ENCODE results near the gene ZNF808. TPM values are rescaled to one million over a fixed set of nuclear protein-coding genes. Genes with fewer than 3 reads are reported as not detected.
"Not testable (repeated sequence)": the region's sequence is repeated elsewhere in the genome, so short reads cannot be mapped to it uniquely, and the experiment has no call there.

Gene ZNF808
- 10 to 100 TPM; 43.8 to 69.1 (median 49.5) TPM for total RNA-seq
- 79.4 TPM for total RNA-seq (2013)

DNA sequence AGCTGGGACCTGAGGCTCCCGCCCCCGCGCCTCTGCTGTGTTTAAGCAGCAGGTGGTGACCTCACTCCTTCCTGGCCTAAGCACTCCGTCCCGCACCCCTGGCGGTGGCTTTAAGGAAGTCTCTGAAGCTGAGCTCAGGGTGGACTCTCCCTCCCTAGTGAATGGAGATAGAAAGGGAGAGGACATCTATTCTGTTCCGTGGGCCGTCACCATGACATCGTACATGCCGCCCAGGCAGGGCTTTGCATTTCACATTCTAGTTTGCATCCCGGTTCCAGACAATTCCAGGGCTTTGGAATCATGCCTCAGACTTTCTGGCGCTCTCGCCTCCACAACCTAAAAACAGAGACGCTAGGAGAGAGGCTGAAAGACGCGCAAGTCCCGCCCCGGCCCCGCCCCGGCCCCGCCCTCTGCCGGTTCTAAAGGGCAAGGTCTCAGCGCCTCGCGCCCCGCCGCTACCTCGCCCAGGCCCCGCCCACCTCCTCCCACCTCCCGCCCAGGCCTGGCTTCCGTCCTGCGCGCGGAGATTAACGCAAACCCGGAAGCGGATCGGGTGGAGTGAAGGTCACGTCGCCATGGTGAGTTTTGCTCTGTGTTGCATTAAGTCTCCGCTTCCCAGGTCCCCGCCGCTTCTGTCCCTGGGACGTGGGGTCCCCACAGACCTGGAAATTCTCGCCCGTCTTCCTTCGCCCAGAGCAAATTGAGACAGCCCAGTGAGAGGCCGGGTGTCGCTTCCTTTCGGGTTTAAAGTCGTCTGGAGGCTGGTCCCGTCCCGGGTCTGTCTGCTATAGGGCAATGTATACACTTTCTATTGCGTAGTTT lies at the start of gene ZNF808:
Gene ZNF808, plus strand, starts transcription at position 535 of the 822 bp plus-strand sequence. CDS start 15,617 bp downstream, outside the sequence.
- no peaks in the 10 kb centered on the region for H3K27me3 Mint-ChIP-seq (ENCODE audit: low read depth in 2 of 2)
- peaks cover 2% of the 10 kb centered on the region for H3K9me3 ChIP-seq (ENCODE audit: control insufficient read depth, insufficient read depth, low read length)

GRCh38 chr19:52484111-52484743 lies 43.2 kb upstream of the ZNF808 start:
- Mint-ChIP-seq H3K36me3 (peaks cover 16% of the 10 kb centered on the region), H3K9me3 (peaks cover 7 to 13% of the 10 kb centered on the region in 2 donors)
- peaks cover 81% of the 10 kb centered on the region for H3K9me3 ChIP-seq (ENCODE audit: control insufficient read depth, insufficient read depth, low read length)
- 69% methylated on average over 5 of the region's 7 CpGs for WGBS (ENCODE audit: insufficient coverage)
- H3K27me3 ChIP-seq (ENCODE audit: control insufficient read depth, insufficient read depth, low read length); H3K27ac Mint-ChIP-seq; H3K4me3 Mint-ChIP-seq; H3K27ac ChIP-seq (ENCODE audit: low read length); intact Hi-C loops (cut with micrococcal nuclease); H3K36me3 ChIP-seq (ENCODE audit: control insufficient read depth, insufficient read depth, low read length); H3K27me3 Mint-ChIP-seq (ENCODE audit: low read depth in 2 of 2); H3K4me1 Mint-ChIP-seq; H3K4me3 ChIP-seq (ENCODE audit: low read length); DNase-seq; ATAC-seq; H3K4me1 ChIP-seq (ENCODE audit: control insufficient read depth, insufficient read depth, low read length): not testable (repeated sequence)

More for the DNA sequence above, at the start of gene ZNF808:
- peaks cover under 1% of the 10 kb centered on the region for H3K36me3 ChIP-seq (ENCODE audit: control insufficient read depth, insufficient read depth, low read length)
- H3K9me3 Mint-ChIP-seq: peaks cover 0 to 1% of the 10 kb centered on the region in 2 donors
- WGBS (ENCODE audit: insufficient coverage): under 1% methylated on average over 48 of the region's 54 CpGs
- DNase-seq (peak; percentile 88 to 96), ATAC-seq (peak; percentile 93 to 99 (median 94))
- H3K4me3 Mint-ChIP-seq: peak within 1 kb of the TSS; percentile 99
- peak; percentile 52 for TF ChIP-seq CTCF (IDR thresholded peaks at IDR 0.05)
- peaks cover 22% of the 10 kb centered on the region for H3K4me1 ChIP-seq (ENCODE audit: control insufficient read depth, insufficient read depth, low read length)
- H3K27ac Mint-ChIP-seq: peak within 1 kb of the TSS; percentile 95 to 99
- H3K4me1 Mint-ChIP-seq: peaks cover 21 to 22% of the 10 kb centered on the region in 2 donors
- no peaks in the 10 kb centered on the region for H3K27me3 ChIP-seq (ENCODE audit: control insufficient read depth, insufficient read depth, low read length)
- H3K36me3 Mint-ChIP-seq: no peaks in the 10 kb centered on the region
- intact Hi-C loops (cut with micrococcal nuclease): loop anchor here (1.0 to 5.0 kb wide), 2 partner anchors 43 to 75 kb away; partner anchors contain the start of gene ZNF701
- peak within 1 kb of the TSS; percentile 84 for H3K4me3 ChIP-seq (ENCODE audit: low read length)
- H3K27ac ChIP-seq (ENCODE audit: low read length): peak within 1 kb of the TSS; percentile 88

GRCh38 chr19:52485064-52485463 lies 42.4 kb upstream of the ZNF808 start:
- H3K27ac Mint-ChIP-seq; H3K4me1 ChIP-seq (ENCODE audit: control insufficient read depth, insufficient read depth, low read length); H3K36me3 ChIP-seq (ENCODE audit: control insufficient read depth, insufficient read depth, low read length); ATAC-seq; H3K27me3 ChIP-seq (ENCODE audit: control insufficient read depth, insufficient read depth, low read length); H3K4me3 ChIP-seq (ENCODE audit: low read length); H3K4me3 Mint-ChIP-seq; intact Hi-C loops (cut with micrococcal nuclease); DNase-seq; H3K4me1 Mint-ChIP-seq; H3K27me3 Mint-ChIP-seq (ENCODE audit: low read depth in 2 of 2); H3K27ac ChIP-seq (ENCODE audit: low read length): not testable (repeated sequence)
- WGBS (ENCODE audit: insufficient coverage): 64% methylated on average over 7 of the region's 7 CpGs
- H3K9me3 Mint-ChIP-seq: peaks cover 7 to 13% of the 10 kb centered on the region in 2 donors
- peaks cover 80% of the 10 kb centered on the region for H3K9me3 ChIP-seq (ENCODE audit: control insufficient read depth, insufficient read depth, low read length)
- H3K36me3 Mint-ChIP-seq: peaks cover 16% of the 10 kb centered on the region

DNA sequence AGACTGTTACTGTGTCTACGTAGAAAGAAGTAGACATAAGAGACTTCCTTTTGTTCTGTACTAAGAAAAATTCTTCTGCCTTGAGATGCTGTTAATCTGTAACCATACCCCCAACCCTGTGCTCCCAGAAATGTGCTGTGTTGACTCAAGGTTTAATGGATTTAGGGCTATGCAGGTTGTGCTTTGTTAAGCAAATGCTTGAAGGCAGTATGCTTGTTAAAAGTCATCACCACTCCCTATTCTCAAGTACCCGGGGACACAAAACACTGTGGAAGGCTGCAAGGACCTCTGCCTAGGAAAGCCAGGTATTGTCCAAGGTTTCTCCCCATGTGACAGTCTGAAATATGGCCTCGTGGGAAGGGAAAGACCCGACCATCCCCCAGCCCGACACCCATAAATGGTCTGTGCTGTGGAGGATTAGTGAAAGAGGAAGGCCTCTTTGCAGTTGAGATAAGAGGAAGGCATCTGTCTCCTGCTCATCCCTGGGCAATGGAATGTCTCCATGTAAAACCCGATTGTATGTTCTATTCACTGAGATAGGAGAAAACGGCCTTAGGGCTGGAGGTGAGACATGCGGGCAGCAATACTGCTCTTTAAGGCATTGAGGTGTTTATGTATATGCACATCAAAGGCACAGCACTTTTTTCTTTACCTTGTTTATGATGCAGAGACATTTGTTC lies 41.8 kb upstream of the ZNF808 start:
- intact Hi-C loops (cut with micrococcal nuclease); H3K4me3 Mint-ChIP-seq; H3K27ac Mint-ChIP-seq; H3K27me3 Mint-ChIP-seq (ENCODE audit: low read depth in 2 of 2); H3K36me3 ChIP-seq (ENCODE audit: control insufficient read depth, insufficient read depth, low read length); H3K27ac ChIP-seq (ENCODE audit: low read length); H3K4me3 ChIP-seq (ENCODE audit: low read length); DNase-seq; H3K4me1 ChIP-seq (ENCODE audit: control insufficient read depth, insufficient read depth, low read length); ATAC-seq; H3K27me3 ChIP-seq (ENCODE audit: control insufficient read depth, insufficient read depth, low read length); H3K4me1 Mint-ChIP-seq: not testable (repeated sequence)
- WGBS (ENCODE audit: insufficient coverage): 23% methylated on average over 5 of the region's 8 CpGs
- H3K9me3 Mint-ChIP-seq: peaks cover 7 to 13% of the 10 kb centered on the region in 2 donors
- H3K36me3 Mint-ChIP-seq: peaks cover 16% of the 10 kb centered on the region
- H3K9me3 ChIP-seq (ENCODE audit: control insufficient read depth, insufficient read depth, low read length): peaks cover 74% of the 10 kb centered on the region
